H1 (cell line): ENCODE data around the gene CPT2. TPM values are rescaled to one million over a fixed set of nuclear protein-coding genes. Genes with fewer than 3 reads are reported as not detected.

Experiments used
- POLR2A ChIP-seq, 2 experiments: IDR thresholded peaks; 1 replicate in 1 of 2; 2 replicates in 1 of 2; pipeline ENCODE4 v1.6.1; 2011; ENCODE audit warnings: low read depth in 2 of 2, low read length in 2 of 2, mild to moderate bottlenecking in 2 of 2; ENCODE audit errors: control extremely low read depth in 1 of 2
- RBBP5 ChIP-seq: IDR thresholded peaks from 2 replicates; pipeline ENCODE4 v1.7.1; 2012; ENCODE audit warnings: low read depth, mild to moderate bottlenecking, inconsistent platforms, low read length, moderate library complexity, borderline replicate concordance
- polyA plus RNA-seq, 7 experiments: library from polyadenylated mRNA; depleted of rRNA in 3 of 7; stranded (reverse) in 5 of 7; unstranded in 2 of 7; fragments of >200 nt in 5 of 7; fragments of 200-250 nt in 2 of 7; gene quantifications; 1 replicate in 5 of 7; 2 replicates in 1 of 7; 4 replicates in 1 of 7; pipeline versions ENCODE4 v1.2.1 to v1.2.3, GENCODE V29; 2011 to 2013; ENCODE audit warnings: missing spikeins in 2 of 7, mixed read lengths in 2 of 7
- total RNA-seq: library from RNA; stranded (reverse); fragmentation: NEBNext Ultra II Directional; extraction: Animal tissue kit (Norgen Biotek cat#: 25700); gene quantifications from 2 replicates; pipeline ENCODE4 v1.2.1, GENCODE V29; 2021

Gene CPT2
- total and polyA plus RNA-seq, 2 of the 8 experiments (the other 6 are each of a cell fraction or from before 2014, with no cell fraction given) = 23.9 to 25.5 TPM

DNA sequence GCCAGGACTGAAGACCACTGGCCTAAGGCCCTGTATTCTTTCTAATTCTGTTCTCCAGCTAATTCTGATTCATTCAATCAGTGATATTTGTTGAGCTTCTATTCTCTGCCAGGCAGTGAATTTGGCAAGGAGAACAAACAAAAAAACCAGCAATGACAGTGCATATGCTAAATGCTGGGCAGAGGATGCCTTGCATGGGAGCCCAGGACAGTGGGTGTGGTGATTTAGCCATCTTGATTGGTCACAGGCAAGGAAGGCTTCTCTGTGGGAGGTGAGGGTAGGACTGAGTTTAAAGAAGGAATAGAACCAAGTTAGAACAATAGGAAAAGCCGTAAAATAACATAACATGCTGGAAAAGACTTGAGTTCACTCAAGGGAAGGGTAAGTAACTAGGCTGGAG lies 9.2 kb upstream of the CPT2 start (continued):
- no peak for TF ChIP-seq POLR2A (IDR thresholded peaks at IDR 0.05; ENCODE audit: control extremely low read depth in 1 of 2, low read depth in 2 of 2, low read length in 2 of 2)
- no peak for TF ChIP-seq RBBP5
